H4 (cell line): ENCODE data around the gene ELFN1. TPM values are rescaled to one million over a fixed set of nuclear protein-coding genes. Genes with fewer than 3 reads are reported as not detected.

Experiments used
- DNase-seq: peaks from one replicate; pipeline ENCODE4 v3.0.0-alpha.2; 2015; ENCODE audit warnings: low spot score
- total RNA-seq: library from RNA; depleted of rRNA; stranded (reverse); fragments of >200 nt; shearing (Covaris generic); gene quantifications from 2 replicates; pipeline ENCODE4 v1.2.3, GENCODE V29; 2014

ELFN1 gene
- total RNA-seq, 1 experiment from 2014 or later = 0.37 TPM

- DNase-seq = no peak
Observed at GRCh38 chr7:1663857-1664651, 6.0 kb upstream of the ELFN1 start.

- no peak for DNase-seq
Observed at GRCh38 chr7:1664711-1665548, 5.1 kb upstream of the ELFN1 start.

DNA sequence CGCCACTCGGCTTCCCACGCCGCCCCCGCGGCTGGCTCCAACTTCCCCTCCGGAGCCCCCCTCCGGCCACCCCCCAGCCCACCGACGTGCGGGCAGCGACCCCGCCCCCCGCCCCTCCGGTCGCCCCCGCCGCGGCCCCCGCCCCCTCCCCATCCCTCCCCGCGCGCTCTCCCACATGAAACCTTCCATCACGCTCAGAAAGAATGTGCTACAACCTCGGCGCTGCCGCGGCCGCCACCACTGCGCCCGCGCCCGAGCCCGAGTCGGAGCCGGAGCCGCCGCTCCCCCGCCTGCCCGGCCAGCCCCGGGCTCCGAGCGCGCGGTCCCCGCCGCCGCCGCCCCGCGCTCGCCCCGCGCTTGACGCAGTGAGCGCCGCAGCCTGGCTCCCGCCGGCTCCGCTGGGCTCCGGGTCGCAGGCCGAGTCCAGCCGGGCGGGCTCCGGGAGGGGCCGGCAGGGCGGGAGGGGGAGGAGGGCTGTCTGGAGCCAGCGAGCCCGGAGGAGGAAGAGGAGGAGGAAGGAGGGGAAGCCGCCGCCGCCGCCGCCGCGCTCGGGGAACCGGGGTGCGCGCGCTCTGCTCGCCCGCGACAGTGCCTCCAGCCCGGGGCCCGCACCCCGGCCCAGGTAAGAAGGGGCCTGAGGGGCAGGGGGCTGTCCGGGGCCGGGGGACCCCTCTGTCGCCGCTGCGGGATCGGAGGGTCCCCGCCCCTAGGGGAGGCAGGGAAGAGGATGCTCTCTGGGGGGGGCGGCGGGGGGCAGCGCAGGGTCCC, 4.3 kb upstream of the ELFN1 start:
- DNase-seq = no peak

- no peak for DNase-seq
Observed at GRCh38 chr7:1666317-1666822, 3.7 kb upstream of the ELFN1 start.

- DNase-seq = no peak
Observed at GRCh38 chr7:1666823-1667565, 3.1 kb upstream of the ELFN1 start.

GRCh38 chr7:1667566-1668395, 2.3 kb upstream of the ELFN1 start:
- DNase-seq = no peak

GRCh38 chr7:1668396-1669063, 1.5 kb upstream of the ELFN1 start:
- DNase-seq = no peak

- DNase-seq = no peak
Observed at GRCh38 chr7:1669064-1669951, 769 bp upstream of the ELFN1 start.

GRCh38 chr7:1670894-1671593, 967 bp downstream of the ELFN1 start:
- DNase-seq = no peak

DNA sequence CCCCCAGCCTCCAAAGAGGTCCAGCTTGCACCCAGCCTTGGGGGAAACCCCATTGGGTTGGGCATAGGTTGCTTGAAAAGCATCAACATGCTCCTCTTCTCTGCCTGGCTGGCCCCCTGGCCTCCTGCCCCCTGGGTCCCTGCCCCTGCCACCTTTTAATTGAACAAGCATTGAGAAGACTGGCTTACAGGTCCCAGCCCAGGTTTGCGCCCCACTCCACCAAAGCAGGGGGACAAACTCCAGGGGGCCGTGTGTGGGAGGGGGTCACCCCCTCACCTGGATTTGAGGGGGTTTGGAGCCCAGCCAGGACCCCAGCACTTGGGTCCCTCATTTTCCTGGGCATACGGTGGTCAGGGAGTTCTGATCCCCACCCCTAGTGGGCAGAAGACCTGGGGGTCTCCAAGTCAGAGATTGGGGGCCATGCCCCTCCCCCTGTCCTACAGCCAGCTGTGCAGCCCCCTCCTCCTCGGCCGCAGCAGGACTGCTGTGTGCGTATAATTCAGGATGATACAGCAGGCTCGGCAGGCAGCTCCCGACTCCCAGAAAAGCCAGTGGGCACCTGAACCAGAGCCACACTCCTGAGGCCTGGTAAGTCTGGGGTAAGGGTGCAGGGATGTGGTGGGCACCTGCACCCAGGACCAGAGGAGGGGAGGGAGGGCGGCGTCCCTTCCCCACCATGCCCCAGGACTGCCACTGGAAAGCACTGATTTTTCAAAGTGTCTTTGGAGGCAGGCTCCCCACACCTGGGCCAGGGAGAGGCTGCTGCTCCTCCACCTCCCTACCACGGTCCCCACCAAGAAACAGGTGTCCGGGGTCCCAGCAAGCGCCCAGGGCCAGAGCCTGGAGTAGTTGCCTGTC, 1.7 kb downstream of the ELFN1 start:
- DNase-seq = no peak

DNA sequence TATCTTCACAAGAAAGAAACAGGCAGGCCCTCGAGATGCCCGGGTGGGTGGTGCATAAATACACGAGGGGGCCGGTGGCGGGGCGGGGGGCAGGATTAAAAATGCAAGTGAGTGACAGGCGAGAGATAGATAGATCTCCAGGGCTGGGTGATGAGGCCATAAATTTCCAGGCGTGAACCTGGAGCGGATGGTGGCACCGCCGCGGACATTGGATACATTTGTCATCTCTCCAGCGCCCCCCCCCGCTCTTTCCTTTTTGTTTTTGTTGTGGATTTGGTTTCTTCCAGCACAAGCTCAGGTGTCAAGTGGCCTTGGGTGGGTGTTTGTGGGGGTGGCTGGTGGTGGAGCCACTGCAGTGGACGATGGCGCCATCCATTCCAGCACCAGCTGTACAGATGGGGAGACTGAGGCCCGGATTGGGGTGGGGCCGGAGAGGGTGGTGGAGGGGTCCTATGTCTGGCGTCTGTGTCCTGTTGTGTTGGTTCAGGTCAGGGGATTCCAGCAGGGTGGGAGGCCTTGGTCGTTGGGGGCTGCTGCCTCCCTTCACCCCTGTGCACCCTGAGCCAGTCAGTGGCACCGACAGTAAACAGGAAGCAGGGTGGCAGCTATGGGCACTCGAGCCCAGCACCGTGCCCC, 2.9 kb downstream of the ELFN1 start:
- no peak for DNase-seq

DNA sequence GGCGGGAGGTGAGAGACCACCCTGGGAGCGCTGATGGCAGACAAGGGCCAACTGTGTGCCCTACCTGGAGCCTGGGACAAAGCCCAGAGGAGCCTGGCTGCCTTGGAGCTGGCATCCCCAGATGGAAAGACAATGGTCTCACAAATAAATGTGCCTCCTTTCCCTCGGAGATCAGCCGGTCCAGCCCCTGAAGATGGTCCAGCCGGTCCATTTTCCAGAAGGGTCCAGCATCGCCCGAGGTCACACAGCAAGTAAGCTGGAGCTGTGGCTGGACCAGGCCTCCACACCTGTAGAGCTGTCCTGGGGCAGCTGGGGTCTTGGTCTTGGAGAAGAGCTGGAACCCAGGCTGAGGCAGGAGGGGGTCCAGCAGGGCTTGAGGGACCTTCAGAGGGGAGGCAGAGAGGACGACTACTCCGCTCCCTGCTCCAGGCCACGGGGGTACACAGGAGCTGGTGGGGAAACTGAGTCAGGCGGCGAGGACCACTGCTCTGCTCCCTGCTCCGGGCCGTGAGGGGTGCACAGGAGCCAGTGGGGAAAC, 3.6 kb downstream of the ELFN1 start:
- DNase-seq = no peak

GRCh38 chr7:1674161-1675035, 4.3 kb downstream of the ELFN1 start:
- no peak for DNase-seq

GRCh38 chr7:1675036-1675671, 5.1 kb downstream of the ELFN1 start:
- no peak for DNase-seq
